Mesothelial cell of epicardium (in vitro differentiated cells): Measurements from ENCODE around the gene C4orf36. TPM values are rescaled to one million over a fixed set of nuclear protein-coding genes. Genes with fewer than 3 reads are reported as not detected.

ENCODE experiments used
- DNase-seq, 2 experiments: peaks; one replicate each; pipeline ENCODE4 v3.0.0; 2021; ENCODE audit warnings: low spot score in 2 of 2; ENCODE audit not compliant: unreplicated experiment in 2 of 2
- H3K27ac Mint-ChIP-seq: 2 replicates; pipeline ENCODE4 v1.8.0; 2021; ENCODE audit warnings: mixed read lengths
- H3K27me3 Mint-ChIP-seq: 2 replicates; pipeline ENCODE4 v1.8.0; 2021; ENCODE audit warnings: low read depth, mixed read lengths
- H3K36me3 Mint-ChIP-seq: 2 replicates; pipeline ENCODE4 v1.8.0; 2021; ENCODE audit warnings: mixed read lengths
- H3K4me1 Mint-ChIP-seq: 2 replicates; pipeline ENCODE4 v1.8.0; 2021; ENCODE audit warnings: mixed read lengths
- H3K4me3 Mint-ChIP-seq: 2 replicates; pipeline ENCODE4 v1.8.0; 2021; ENCODE audit warnings: mild to moderate bottlenecking, moderate library complexity, mixed read lengths
- H3K9me3 Mint-ChIP-seq: 2 replicates; pipeline ENCODE4 v1.8.0; 2021; ENCODE audit warnings: mixed read lengths
- total RNA-seq: library from RNA; stranded (reverse); gene quantifications from 3 replicates; pipeline ENCODE4 v1.2.1, GENCODE V29; 2021
- TF ChIP-seq, protein P1 (sequence below): fragments of 200-600 bp; sonication (generic); IDR thresholded peaks from one replicate; pipeline ENCODE4 v1.5.0; 2021; ENCODE audit warnings: antibody characterized with exemption; ENCODE audit not compliant: unreplicated experiment

Gene C4orf36
- total RNA-seq, 1 donor from 2014 or later, result 1.5 TPM

- no peaks in the 10 kb centered on the region for H3K27me3 Mint-ChIP-seq
- no peak overlapping the region for H3K4me3 Mint-ChIP-seq
- no peak overlapping the region for H3K27ac Mint-ChIP-seq
- no peak for DNase-seq
- peaks cover 4% of the 10 kb centered on the region for H3K36me3 Mint-ChIP-seq
- peaks cover 12% of the 10 kb centered on the region for H3K4me1 Mint-ChIP-seq
- TF ChIP-seq, protein P1, sequence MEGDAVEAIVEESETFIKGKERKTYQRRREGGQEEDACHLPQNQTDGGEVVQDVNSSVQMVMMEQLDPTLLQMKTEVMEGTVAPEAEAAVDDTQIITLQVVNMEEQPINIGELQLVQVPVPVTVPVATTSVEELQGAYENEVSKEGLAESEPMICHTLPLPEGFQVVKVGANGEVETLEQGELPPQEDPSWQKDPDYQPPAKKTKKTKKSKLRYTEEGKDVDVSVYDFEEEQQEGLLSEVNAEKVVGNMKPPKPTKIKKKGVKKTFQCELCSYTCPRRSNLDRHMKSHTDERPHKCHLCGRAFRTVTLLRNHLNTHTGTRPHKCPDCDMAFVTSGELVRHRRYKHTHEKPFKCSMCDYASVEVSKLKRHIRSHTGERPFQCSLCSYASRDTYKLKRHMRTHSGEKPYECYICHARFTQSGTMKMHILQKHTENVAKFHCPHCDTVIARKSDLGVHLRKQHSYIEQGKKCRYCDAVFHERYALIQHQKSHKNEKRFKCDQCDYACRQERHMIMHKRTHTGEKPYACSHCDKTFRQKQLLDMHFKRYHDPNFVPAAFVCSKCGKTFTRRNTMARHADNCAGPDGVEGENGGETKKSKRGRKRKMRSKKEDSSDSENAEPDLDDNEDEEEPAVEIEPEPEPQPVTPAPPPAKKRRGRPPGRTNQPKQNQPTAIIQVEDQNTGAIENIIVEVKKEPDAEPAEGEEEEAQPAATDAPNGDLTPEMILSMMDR, result no peak
- H3K9me3 Mint-ChIP-seq, result peaks cover 6% of the 10 kb centered on the region
Measured at GRCh38 chr4:86927843-86928395, 35.7 kb upstream of the C4orf36 start.

- Mint-ChIP-seq H3K9me3 (peaks cover 6% of the 10 kb centered on the region), H3K36me3 (peaks cover 4% of the 10 kb centered on the region), H3K27ac (no peak overlapping the region), H3K4me1 (peaks cover 12% of the 10 kb centered on the region), H3K27me3 (no peaks in the 10 kb centered on the region), H3K4me3 (no peak overlapping the region)
- TF ChIP-seq, protein P1, result no peak
- DNase-seq, result no peak
Measured at GRCh38 chr4:86926435-86927086, 34.3 kb upstream of the C4orf36 start.

- peaks cover 4% of the 10 kb centered on the region for H3K36me3 Mint-ChIP-seq
- DNase-seq, result no peak
- H3K4me1 Mint-ChIP-seq, result peaks cover 10% of the 10 kb centered on the region
- no peak overlapping the region for H3K4me3 Mint-ChIP-seq
- TF ChIP-seq, protein P1, result no peak
- H3K27ac Mint-ChIP-seq, result peak overlapping the region; percentile 31
- H3K9me3 Mint-ChIP-seq, result peaks cover 6% of the 10 kb centered on the region
- no peaks in the 10 kb centered on the region for H3K27me3 Mint-ChIP-seq
Measured at GRCh38 chr4:86924811-86925210, 32.6 kb upstream of the C4orf36 start.

DNA sequence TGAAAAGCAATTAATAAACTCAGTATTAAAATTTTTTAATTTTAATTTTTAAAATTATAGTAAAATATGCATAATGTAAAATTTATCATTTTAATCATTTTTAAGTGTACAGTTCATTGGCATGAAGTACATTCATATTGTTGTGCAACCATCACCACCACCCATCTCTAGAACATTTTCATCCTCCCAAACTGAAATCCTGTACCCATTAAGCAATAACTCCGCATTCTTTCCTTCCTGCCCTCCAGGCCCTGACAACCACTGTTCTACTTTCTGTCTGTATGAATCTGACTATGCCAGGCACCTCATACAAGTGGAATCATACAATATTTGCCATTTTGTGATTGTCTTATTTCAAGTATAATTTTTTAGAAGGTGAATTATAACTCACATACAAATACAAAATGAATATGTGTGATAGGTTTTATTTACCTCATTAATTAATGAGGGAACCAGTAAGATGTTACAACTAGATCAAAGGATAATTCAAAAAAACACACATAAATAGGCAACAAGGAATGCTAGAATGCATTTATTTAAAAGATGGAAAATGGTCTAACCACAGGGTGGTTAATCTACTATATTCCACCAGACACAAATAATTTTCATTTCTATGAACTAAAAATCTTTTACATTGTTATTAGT, 29.5 kb upstream of the C4orf36 start:
- DNase-seq, result no peak
- Mint-ChIP-seq H3K36me3 (peaks cover 4% of the 10 kb centered on the region), H3K27ac (no peak overlapping the region), H3K4me3 (no peak overlapping the region), H3K27me3 (no peaks in the 10 kb centered on the region), H3K9me3 (peaks cover 6% of the 10 kb centered on the region), H3K4me1 (peaks cover 7% of the 10 kb centered on the region)
- TF ChIP-seq, protein P1, result no peak

DNA sequence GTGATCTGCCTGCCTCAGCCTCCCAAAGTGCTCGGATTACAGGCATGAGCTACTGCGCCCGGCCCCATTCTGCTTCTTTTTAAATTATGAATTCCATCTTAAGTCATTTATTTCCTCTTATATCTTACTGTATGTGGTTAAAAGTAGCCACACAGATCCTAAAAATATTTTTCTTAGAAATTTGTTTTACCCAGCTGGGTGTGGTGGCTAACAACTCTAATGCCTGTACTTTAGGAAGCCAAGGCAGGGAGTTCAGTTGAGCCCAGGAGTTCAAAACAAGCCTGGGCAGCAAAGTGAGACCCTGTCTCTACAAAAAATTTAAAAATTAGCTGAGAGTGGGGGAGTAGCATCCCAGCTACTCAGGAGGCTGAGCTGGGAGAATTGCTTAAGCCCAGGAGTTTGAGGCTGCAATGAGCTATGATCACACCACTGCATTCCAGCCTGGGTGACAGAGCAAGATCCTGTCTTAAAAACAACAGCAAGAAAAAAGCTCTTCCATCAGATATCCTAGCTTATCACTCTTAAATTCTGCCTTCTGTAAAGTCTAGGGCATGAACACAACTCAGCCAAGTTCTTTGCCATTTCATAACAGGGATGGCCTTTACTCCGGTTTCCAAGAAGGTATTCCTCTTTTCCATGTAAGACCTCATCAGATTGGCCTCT, 27.5 kb upstream of the C4orf36 start:
- H3K9me3 Mint-ChIP-seq, result no peaks in the 10 kb centered on the region
- H3K36me3 Mint-ChIP-seq, result no peaks in the 10 kb centered on the region
- no peak for DNase-seq
- H3K4me1 Mint-ChIP-seq, result no peaks in the 10 kb centered on the region
- TF ChIP-seq, protein P1, result no peak
- H3K27me3 Mint-ChIP-seq, result no peaks in the 10 kb centered on the region
- no peak overlapping the region for H3K27ac Mint-ChIP-seq
- H3K4me3 Mint-ChIP-seq, result no peak overlapping the region
